K562 (cell line): ENCODE results near the gene KASH5. TPM values are rescaled to one million over a fixed set of nuclear protein-coding genes. Genes with fewer than 3 reads are reported as not detected.

Experiments
- ATAC-seq: fragments of 200-7000 bp; cut with Tn5 transposase; 3 replicates; pipeline ENCODE4 v1.9.1; 2020; ENCODE audit warnings: moderate library complexity
- BruUV-seq: library from RNA; stranded (reverse); fragments of 400-500 nt; replicated peaks from 2 replicates; lab custom pipeline; 2021; lab: Mats Ljungman, UMichigan
- CTCF ChIA-PET: fragments of 300-600 bp; formaldehyde crosslinking; extraction: SDS; loops from one replicate; lab custom pipeline; 2021; ENCODE audit warnings: low intra/inter-chr PET ratio; lab: Yijun Ruan, JAX
- POLR2A ChIA-PET: fragments of 300-600, 350-650 bp; sonication (Branson Sonifier 250); formaldehyde crosslinking; extraction: SDS; loops from one replicate; lab custom pipeline; 2021; ENCODE audit warnings: antibody characterized with exemption, inconsistent platforms; lab: Yijun Ruan, JAX
- DNase-seq, 4 experiments: peaks; one replicate each; pipeline versions ENCODE4 v3.0.0 to v3.0.0-alpha.2; 2011 to 2018; ENCODE audit warnings: low spot score in 3 of 4, mixed read lengths in 3 of 4; ENCODE audit errors: extremely low read depth in 1 of 4
- FAIRE-seq: peaks from 2 replicates; lab custom pipeline; 2011; peaks lifted over from hg19 to GRCh38; lab: Jason Lieb, UNC
- H2AFZ ChIP-seq: 2 replicates; pipeline ENCODE4 v1.6.0; 2011; ENCODE audit warnings: low read depth, low read length, control low read depth, inconsistent platforms
- H3K27ac ChIP-seq: fragments of 200-600 bp; 3 replicates; pipeline ENCODE4 v1.8.0; 2011; ENCODE audit warnings: low read depth, mild to moderate bottlenecking, control low read depth, inconsistent platforms, low read length, moderate library complexity, mixed read lengths; ENCODE audit errors: extremely low read depth
- H3K27me3 ChIP-seq, 2 experiments: fragments of 300-600 bp in 1 of 2; 2 replicates in 1 of 2; 3 replicates in 1 of 2; pipeline versions ENCODE4 v1.6.0 to v1.8.0; 2011; ENCODE audit warnings: inconsistent platforms in 2 of 2, low read length in 2 of 2, mild to moderate bottlenecking in 1 of 2, mixed read lengths in 1 of 2, moderate library complexity in 1 of 2; ENCODE audit not compliant: control insufficient read depth in 2 of 2, insufficient read depth in 2 of 2
- H3K36me3 ChIP-seq: fragments of 300-600 bp; 3 replicates; pipeline ENCODE4 v1.8.0; 2011; ENCODE audit warnings: mild to moderate bottlenecking, low read length, inconsistent platforms; ENCODE audit not compliant: control insufficient read depth, insufficient read depth
- H3K4me1 ChIP-seq, 2 experiments: fragments of 200-600 bp in 1 of 2; replicated peaks in 1 of 2; 2 replicates in 1 of 2; 3 replicates in 1 of 2; pipeline versions ENCODE4 v1.5.1 to v1.8.0; 2011; ENCODE audit warnings: inconsistent platforms in 2 of 2, low read length in 2 of 2, mild to moderate bottlenecking in 1 of 2, mixed read lengths in 1 of 2, moderate library complexity in 1 of 2; ENCODE audit not compliant: control insufficient read depth in 2 of 2, insufficient read depth in 2 of 2
- H3K4me2 ChIP-seq: 2 replicates; pipeline ENCODE4 v1.6.1; 2011; ENCODE audit warnings: low read length, control low read depth, inconsistent platforms, mixed read lengths; ENCODE audit not compliant: insufficient read depth
- H3K4me3 ChIP-seq: fragments of 200-600 bp; sonication (generic), shearing (Covaris generic); 2 replicates; pipeline ENCODE4 v1.5.1; 2016; ENCODE audit warnings: control low read depth, inconsistent platforms
- H3K79me2 ChIP-seq: fragments of 200-600 bp; 3 replicates; pipeline ENCODE4 v1.8.0; 2011; ENCODE audit warnings: low read length, inconsistent platforms; ENCODE audit not compliant: control insufficient read depth, insufficient read depth
- H3K9ac ChIP-seq, 2 experiments: 2 replicates each; pipeline versions ENCODE4 v1.6.0 to v1.6.1; 2011; ENCODE audit warnings: low read depth in 2 of 2, low read length in 2 of 2, control low read depth in 1 of 2, inconsistent platforms in 1 of 2, mild to moderate bottlenecking in 1 of 2, mixed read lengths in 1 of 2; ENCODE audit not compliant: insufficient read depth in 1 of 2
- H3K9me1 ChIP-seq: one replicate; pipeline ENCODE4 v1.6.0; 2011; ENCODE audit warnings: inconsistent platforms, mild to moderate bottlenecking, low read length, moderate library complexity; ENCODE audit not compliant: control insufficient read depth, insufficient read depth
- H3K9me3 ChIP-seq: replicated peaks from 2 replicates; pipeline ENCODE4 v1.5.1; 2011; ENCODE audit warnings: low read depth, low read length, inconsistent platforms; ENCODE audit not compliant: control insufficient read depth, insufficient read depth
- H4K20me1 ChIP-seq: replicated peaks from 2 replicates; pipeline ENCODE4 v1.6.1; 2011; ENCODE audit warnings: low read length, inconsistent platforms, mixed read lengths; ENCODE audit not compliant: control insufficient read depth, insufficient read depth
- CTBP1 ChIP-seq: fragments of 450-650 bp; IDR thresholded peaks from 2 replicates; pipeline ENCODE4 v1.6.1; 2016; ENCODE audit warnings: borderline replicate concordance
- ELF1 ChIP-seq: fragments of 200-800 bp; sonication (Bioruptor generic); IDR thresholded peaks from 2 replicates; pipeline ENCODE4 v1.6.1; 2016; ENCODE audit warnings: missing genetic modification characterization, missing compliant biosample characterization
- FOS ChIP-seq: IDR thresholded peaks from 3 replicates; pipeline ENCODE4 v1.6.1; 2011; ENCODE audit not compliant: insufficient read length; ENCODE audit errors: extremely low read depth
- HSF4 ChIP-seq: fragments of 250-450 bp; sonication (Bioruptor Pico); IDR thresholded peaks from 2 replicates; pipeline ENCODE4 v2.1.2; 2022; ENCODE audit warnings: mild to moderate bottlenecking, moderate library complexity, borderline replicate concordance
- KLF16 ChIP-seq: IDR thresholded peaks from 2 replicates; pipeline ENCODE4 v1.6.1; 2016; ENCODE audit warnings: antibody characterized with exemption
- NFE2L1 ChIP-seq: fragments of 450-650 bp; IDR thresholded peaks from 2 replicates; pipeline ENCODE4 v1.6.1; 2016; ENCODE audit warnings: missing genetic modification characterization, low read depth, mild to moderate bottlenecking, missing compliant biosample characterization, moderate library complexity, borderline replicate concordance
- PHTF2 ChIP-seq: fragments of 250-450 bp; sonication (Bioruptor Pico); IDR thresholded peaks from 2 replicates; pipeline ENCODE4 v1.5.0; 2021; ENCODE audit warnings: mild to moderate bottlenecking
- POU5F1 ChIP-seq: fragments of 150-350 bp; IDR thresholded peaks from 2 replicates; pipeline ENCODE4 v1.6.1; 2014; ENCODE audit warnings: borderline replicate concordance, low read length, low read depth, mild to moderate bottlenecking; ENCODE audit not compliant: partially characterized antibody
- RAD21 ChIP-seq, 2 experiments: fragments of 250-450 bp in 1 of 2; fragments of 450-650 bp in 1 of 2; sonication (Bioruptor Pico) in 1 of 2; formaldehyde crosslinking in 1 of 2; IDR thresholded peaks in 1 of 2; conservative IDR thresholded peaks in 1 of 2; 2 replicates each; pipeline versions ENCODE4 v1.4.0 to v1.8.0; 2020 to 2022; ENCODE audit warnings: mild to moderate bottlenecking in 2 of 2, moderate library complexity in 1 of 2
- RBM34 ChIP-seq: fragments of 200-400 bp; formaldehyde crosslinking; IDR thresholded peaks from 2 replicates; pipeline ENCODE4 v1.6.1; 2018; ENCODE audit warnings: low read length, borderline replicate concordance; ENCODE audit not compliant: insufficient read depth
- SREBF1 ChIP-seq: fragments of 150-350 bp; IDR thresholded peaks from 2 replicates; pipeline ENCODE4 v1.6.1; 2014; ENCODE audit warnings: antibody characterized with exemption, low read depth, low read length, borderline replicate concordance
- TAF7 ChIP-seq: fragments of 450-650 bp; IDR thresholded peaks from 2 replicates; pipeline ENCODE4 v1.6.1; 2016; ENCODE audit warnings: missing genetic modification characterization, missing compliant biosample characterization
- TOE1 ChIP-seq, 2 experiments: fragments of 450-650 bp in 1 of 2; sonication (generic) in 1 of 2; formaldehyde crosslinking in 1 of 2; IDR thresholded peaks; 2 replicates each; pipeline versions ENCODE4 v1.7.1 to v1.8.0; 2016 to 2022; ENCODE audit warnings: borderline replicate concordance in 2 of 2, mild to moderate bottlenecking in 2 of 2, antibody characterized with exemption in 1 of 2, inconsistent platforms in 1 of 2, low read depth in 1 of 2, missing genetic modification reagents in 1 of 2, moderate library complexity in 1 of 2
- ZFP30 ChIP-seq: fragments of 250-450 bp; sonication (Bioruptor Pico); IDR thresholded peaks from 2 replicates; pipeline ENCODE4 v1.8.0; 2022; ENCODE audit warnings: moderate library complexity, mild to moderate bottlenecking, inconsistent platforms, borderline replicate concordance
- ZFPM2 ChIP-seq: fragments of 250-450 bp; sonication (Bioruptor Pico); IDR thresholded peaks from 2 replicates; pipeline ENCODE4 v1.5.1; 2022; ENCODE audit warnings: mild to moderate bottlenecking
- ZNF12 ChIP-seq: sonication (generic); formaldehyde crosslinking; IDR thresholded peaks from 2 replicates; pipeline ENCODE4 v1.4.0; 2020; ENCODE audit warnings: mild to moderate bottlenecking, missing genetic modification reagents
- ZNF408 ChIP-seq: fragments of 250-450 bp; sonication (Bioruptor Pico); IDR thresholded peaks from 2 replicates; pipeline ENCODE4 v1.4.0; 2020; ENCODE audit warnings: low read depth, mild to moderate bottlenecking, moderate library complexity
- ZNF512 ChIP-seq: IDR thresholded peaks from 2 replicates; pipeline ENCODE4 v1.6.1; 2016; ENCODE audit warnings: missing genetic modification characterization, missing compliant biosample characterization
- ZSCAN29 ChIP-seq: fragments of 450-650 bp; IDR thresholded peaks from 2 replicates; pipeline ENCODE4 v1.6.1; 2017
- WGBS: fragments of 100-300 bp; shearing (Covaris generic); methylation state at CpG from one replicate; pipeline ENCODE4 v1.1.6; 2016; ENCODE audit warnings: low coverage, mixed read lengths; ENCODE audit not compliant: insufficient coverage; ENCODE audit errors: missing lambda C conversion rate; 5-methylcytosine and 5-hydroxymethylcytosine counted together
- in situ Hi-C: fragments of 300-500 bp; cut with MboI; formaldehyde crosslinking; loops from 4 replicates; pipeline ENCODE4 v1.15.0; 2018; ENCODE audit warnings: inconsistent platforms, mixed read lengths
- intact Hi-C: fragments of 100-400 bp; cut with micrococcal nuclease; formaldehyde crosslinking; loops from 2 replicates; pipeline ENCODE4 v1.14.2; 2022
- polyA plus RNA-seq, 8 experiments: library from polyadenylated mRNA; depleted of rRNA in 4 of 8; stranded (reverse) in 5 of 8; unstranded in 3 of 8; fragments of >200 nt; fragmentation: Nextera tagmentation in 2 of 8; fragmentation: Illumina TruSeq in 1 of 8; extraction: Ambion mirVana in 2 of 8; extraction: Trizol in 1 of 8; gene quantifications; 2 replicates each; pipeline versions ENCODE4 v1.2.1 to v1.2.3, GENCODE V29; 2011 to 2014; ENCODE audit warnings: inconsistent platforms in 1 of 8, missing spikeins in 1 of 8
- total RNA-seq, 7 experiments: library from RNA; depleted of rRNA in 6 of 7; stranded (reverse); fragments of >200 nt in 6 of 7; fragmentation: Illumina TruSeq in 2 of 7; extraction: Trizol in 2 of 7; gene quantifications; 2 replicates each; pipeline versions ENCODE4 v1.2.1 to v1.2.3, GENCODE V29; 2011 to 2021; ENCODE audit warnings: low replicate concordance in 1 of 7

KASH5 gene
- total and polyA plus RNA-seq, 9 of the 15 experiments (the other 6 are each of a cell fraction or from before 2014, with no cell fraction given), result 0.07 to 0.84 (median 0.34) TPM; not detected in 1

- no peak for TF ChIP-seq FOS
These were observed 25.2 kb upstream of the KASH5 start (continued) for GRCh38 chr19:49362929-49363267.

DNA sequence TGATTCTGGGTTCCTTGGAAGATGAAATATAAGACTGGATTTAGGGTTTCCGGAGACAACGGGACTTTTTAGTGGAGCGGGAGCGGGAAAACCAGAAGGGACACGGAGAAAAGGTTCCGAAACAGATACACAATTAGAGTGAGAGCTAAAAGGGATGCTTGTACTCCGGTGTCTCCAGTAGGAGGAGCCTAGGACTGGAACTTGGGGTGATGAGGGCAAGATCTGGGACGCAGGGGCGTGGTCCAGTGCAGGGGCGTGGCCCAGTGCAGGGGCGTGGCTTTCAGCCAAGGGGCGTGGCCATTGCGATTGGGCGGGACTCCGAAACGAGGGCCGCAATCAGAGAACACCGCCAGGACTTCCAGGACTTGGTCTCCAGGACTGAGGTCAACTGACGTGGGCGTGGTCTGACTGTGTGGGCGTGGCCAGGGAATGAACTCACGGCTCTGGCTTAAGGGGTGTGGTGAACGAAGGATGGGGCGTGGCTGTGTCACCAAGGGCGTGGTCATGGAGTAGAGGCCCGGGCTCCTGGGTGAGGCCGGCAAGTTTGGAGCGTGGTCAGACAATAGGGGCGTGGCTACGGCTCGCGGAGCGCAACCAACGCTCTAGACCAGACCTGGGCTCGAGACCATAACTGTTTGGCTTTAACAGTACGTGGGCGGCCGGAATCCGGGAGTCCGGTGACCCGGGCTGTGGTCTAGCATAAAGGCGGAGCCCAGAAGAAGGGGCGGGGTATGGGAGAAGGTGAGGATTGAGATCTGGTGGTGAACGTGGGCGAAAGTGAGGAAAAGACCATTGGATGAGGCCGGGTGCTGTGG, 24.6 kb upstream of the KASH5 start, which contains the start of gene DKKL1:
TSS of gene DKKL1 (plus strand) at position 610 of the 815 bp plus-strand sequence. CDS start at position 732, 122 bp downstream.
- peaks cover 6% of the 10 kb centered on the region; the same call in 1 of the 3 replicates for H3K36me3 ChIP-seq
- H3K27ac ChIP-seq, result peak within 1 kb of the TSS; percentile 77
- intact Hi-C loops (no loop called here), in situ Hi-C loops (no loop called here)
- POLR2A ChIA-PET, result interaction anchor here (0.6 to 1.3 kb wide), 10 partner anchors 10 to 717 kb away, joined by 3 to 5 read pairs (median 3); partner anchors contain the start of genes ALDH16A1 and PIH1D1
- DNase-seq, result peak; percentile 95 to 99 (median 96)
- BruUV-seq, result no TSS peak
- peak within 1 kb of the TSS; percentile 74 to 88 for H3K9ac ChIP-seq
- peak; percentile 100 for FAIRE-seq
- H4K20me1 ChIP-seq, result no peaks in the 10 kb centered on the region
- peaks cover 14 to 52% of the 10 kb centered on the region in 2 experiments for H3K4me1 ChIP-seq
- H2AFZ ChIP-seq, result peak within 1 kb of the TSS; percentile 83
- peak within 1 kb of the TSS; percentile 76 for H3K4me2 ChIP-seq
- WGBS, result under 1% methylated on average over 44 of the region's 46 CpGs
- H3K9me1 ChIP-seq, result no peaks in the 10 kb centered on the region
- ATAC-seq, result peak; percentile 94
- CTCF ChIA-PET, result interaction anchor here (0.6 to 0.7 kb wide), 3 partner anchors 57 to 80 kb away, joined by 3 to 4 read pairs (median 4); no protein-coding TSS in a partner anchor
- H3K4me3 ChIP-seq, result peak within 1 kb of the TSS; percentile 59
- no peaks in the 10 kb centered on the region for H3K9me3 ChIP-seq
- H3K79me2 ChIP-seq, result peaks cover 7% of the 10 kb centered on the region; the same call in 1 of the 3 replicates
- H3K27me3 ChIP-seq, result no peaks in the 10 kb centered on the region
- TF ChIP-seq POU5F1 (no peak), PHTF2 (CRISPR knock-in tag) (no peak), NFE2L1 (no peak), RAD21 (CRISPR knock-in tag; conservative IDR thresholded peaks at IDR 0.05 in 1 of 2, IDR thresholded peaks at IDR 0.05 in 1 of 2) (peak in 1 of 2 experiments; percentile 14; a peak in 1 of 4 replicates), ZFPM2 (no peak), TOE1 (IDR thresholded peaks at IDR 0.05; ENCODE audit: borderline replicate concordance) (peak; percentile 70; the same call in 1 of the 2 replicates), TOE1 (CRISPR knock-in tag; IDR thresholded peaks at IDR 0.05; ENCODE audit: borderline replicate concordance, low read depth) (no peak), ZFP30 (CRISPR knock-in tag) (no peak), CTBP1 (peak; percentile 70; the same call in 1 of the 2 replicates), HSF4 (CRISPR knock-in tag) (no peak), ZNF408 (no peak), RBM34 (no peak), ELF1 (tag) (no peak), ZSCAN29 (no peak), ZNF12 (CRISPR knock-in tag) (0 out of 2 replicates have a peak, but pooled peaks have one; percentile 54), ZNF512 (tag) (no peak), TAF7 (tag) (0 out of 2 replicates have a peak, but pooled peaks have one; percentile 14), KLF16 (0 out of 2 replicates have a peak, but pooled peaks have one; percentile 1), SREBF1 (no peak)
